Right atrium auricular region (tissue), 2 donors: ENCODE results near the gene HHIPL1. TPM values are rescaled to one million over a fixed set of nuclear protein-coding genes. Genes with fewer than 3 reads are reported as not detected.

ENCODE experiments used
- DNase-seq: peaks from one replicate; pipeline ENCODE4 v3.0.0-alpha.2; 2019; ENCODE audit warnings: low spot score
- H3K27ac ChIP-seq, 2 donors: fragments of 200-600 bp; sonication (generic); 1 replicate in 1 of 2; 2 replicates in 1 of 2; pipeline ENCODE4 v1.5.1; 2016 to 2019
- H3K27me3 ChIP-seq, 2 donors: fragments of 200-600 bp; sonication (generic); one replicate each; pipeline versions ENCODE4 v1.5.1 to v1.6.0; 2017 to 2019
- H3K36me3 ChIP-seq: fragments of 200-600 bp; sonication (generic); one replicate; pipeline ENCODE4 v1.5.1; 2016
- H3K4me1 ChIP-seq, 2 donors: fragments of 200-600 bp; sonication (generic); one replicate each; pipeline versions ENCODE4 v1.5.1 to v1.6.0; 2017 to 2019
- H3K4me3 ChIP-seq, 2 donors: fragments of 200-600 bp; sonication (generic); 1 replicate in 1 of 2; 2 replicates in 1 of 2; pipeline ENCODE4 v1.5.1; 2017 to 2019; ENCODE audit warnings: mild to moderate bottlenecking in 1 of 2, moderate library complexity in 1 of 2
- H3K9me3 ChIP-seq, 2 donors: fragments of 200-600 bp; sonication (generic); one replicate each; pipeline ENCODE4 v1.5.1; 2019
- CTCF ChIP-seq, 2 donors: fragments of 200-600 bp; sonication (generic); IDR thresholded peaks; one replicate each; pipeline ENCODE4 v1.5.1; 2019; ENCODE audit warnings: antibody characterized with exemption in 2 of 2
- total RNA-seq, 2 donors: library from RNA; depleted of rRNA; stranded (reverse); fragments of >200 nt; gene quantifications; one replicate each; pipeline ENCODE4 v1.1.0, GENCODE V29; 2016

Gene HHIPL1
- total RNA-seq, 2 donors from 2014 or later, result 1.8 to 2.4 TPM

- no peaks in the 10 kb centered on the region for H3K27me3 ChIP-seq
- H3K4me1 ChIP-seq, result peaks cover 0 to 9% of the 10 kb centered on the region in 2 donors
- H3K9me3 ChIP-seq, result no peaks in the 10 kb centered on the region
- TF ChIP-seq CTCF (IDR thresholded peaks at IDR 0.05), result peak in 1 of 2 donors; percentile 8
- no peaks in the 10 kb centered on the region for H3K36me3 ChIP-seq
- DNase-seq, result peak; percentile 34
- H3K4me3 ChIP-seq, result no peak overlapping the region
- H3K27ac ChIP-seq, result no peak overlapping the region
Measured at GRCh38 chr14:99688210-99688581, 43.3 kb downstream of the HHIPL1 start.

GRCh38 chr14:99688629-99689028 is 43.7 kb downstream of the HHIPL1 start:
- no peaks in the 10 kb centered on the region for H3K9me3 ChIP-seq
- DNase-seq, result peak; percentile 23
- H3K4me1 ChIP-seq, result peaks cover 0 to 6% of the 10 kb centered on the region in 2 donors
- no peaks in the 10 kb centered on the region for H3K36me3 ChIP-seq
- no peaks in the 10 kb centered on the region for H3K27me3 ChIP-seq
- H3K4me3 ChIP-seq, result no peak overlapping the region
- TF ChIP-seq CTCF (IDR thresholded peaks at IDR 0.05), result no peak
- H3K27ac ChIP-seq, result no peak overlapping the region

GRCh38 chr14:99689266-99690236 is 44.6 kb downstream of the HHIPL1 start:
- H3K27ac ChIP-seq, result no peak overlapping the region
- no peak overlapping the region for H3K4me3 ChIP-seq
- H3K9me3 ChIP-seq, result no peaks in the 10 kb centered on the region
- no peaks in the 10 kb centered on the region for H3K27me3 ChIP-seq
- peak; percentile 38 for DNase-seq
- TF ChIP-seq CTCF (IDR thresholded peaks at IDR 0.05), result no peak
- H3K36me3 ChIP-seq, result no peaks in the 10 kb centered on the region
- peaks cover 0 to 3% of the 10 kb centered on the region in 2 donors for H3K4me1 ChIP-seq

GRCh38 chr14:99690636-99691035 is 45.7 kb downstream of the HHIPL1 start:
- H3K4me1 ChIP-seq, result no peaks in the 10 kb centered on the region
- H3K36me3 ChIP-seq, result no peaks in the 10 kb centered on the region
- H3K4me3 ChIP-seq, result no peak overlapping the region
- DNase-seq, result no peak
- H3K9me3 ChIP-seq, result no peaks in the 10 kb centered on the region
- no peak for TF ChIP-seq CTCF (IDR thresholded peaks at IDR 0.05)
- no peaks in the 10 kb centered on the region for H3K27me3 ChIP-seq
- no peak overlapping the region for H3K27ac ChIP-seq

GRCh38 chr14:99691111-99691885 is 46.4 kb downstream of the HHIPL1 start:
- H3K27ac ChIP-seq, result no peak overlapping the region
- no peaks in the 10 kb centered on the region for H3K4me1 ChIP-seq
- no peak for TF ChIP-seq CTCF (IDR thresholded peaks at IDR 0.05)
- H3K27me3 ChIP-seq, result no peaks in the 10 kb centered on the region
- no peaks in the 10 kb centered on the region for H3K36me3 ChIP-seq
- peak; percentile 36 for DNase-seq
- H3K4me3 ChIP-seq, result no peak overlapping the region
- H3K9me3 ChIP-seq, result no peaks in the 10 kb centered on the region
